Left ventricle myocardium superior (tissue), 1 donor: ENCODE data around the gene ABCC4. TPM values are rescaled to one million over a fixed set of nuclear protein-coding genes. Genes with fewer than 3 reads are reported as not detected.
"Not testable (repeated sequence)": the region's sequence is repeated elsewhere in the genome, so short reads cannot be mapped to it uniquely, and the experiment has no call there.

Experiments used
- ATAC-seq: fragments of 200-7000 bp; cut with Tn5 transposase; one replicate; pipeline ENCODE4 v1.9.1; 2020; ENCODE audit warnings: mild to moderate bottlenecking, moderate library complexity
- DNase-seq: peaks from one replicate; pipeline ENCODE4 v3.0.0-alpha.2; 2020
- intact Hi-C: fragments of 100-400 bp; cut with micrococcal nuclease; formaldehyde crosslinking; loops from one replicate; pipeline ENCODE4 v1.11.0; 2022
- total RNA-seq: library from RNA; stranded (reverse); fragmentation: NEBNext Ultra II Directional; extraction: Animal tissue kit (Norgen Biotek cat#: 25700); gene quantifications from one replicate; pipeline ENCODE4 v1.2.1, GENCODE V29; 2021
- donor health status: DM: no; HTN: yes; CAD: no; lungs with severe emphysema.

ABCC4 gene
- total RNA-seq, 1 donor from 2014 or later, result 3.3 TPM

GRCh38 chr13:95300625-95301182 lies 547 bp downstream of the ABCC4 start:
- DNase-seq (peak; percentile 63), ATAC-seq (peak; percentile 38)
- intact Hi-C loops, result no loop called here

GRCh38 chr13:95298971-95299621 lies 2.2 kb downstream of the ABCC4 start:
- intact Hi-C loops, result no loop called here
- ATAC-seq (no peak), DNase-seq (no peak)

- intact Hi-C loops, result no loop called here
- DNase-seq (no peak), ATAC-seq (no peak)
These were observed 2.9 kb downstream of the ABCC4 start for GRCh38 chr13:95298169-95298965.

GRCh38 chr13:95296326-95296925 lies 4.8 kb downstream of the ABCC4 start:
- intact Hi-C loops, result no loop called here
- peak; percentile 61 for ATAC-seq
- peak; percentile 56 for DNase-seq

GRCh38 chr13:95295026-95295425 lies 6.2 kb downstream of the ABCC4 start:
- no peak for ATAC-seq
- intact Hi-C loops, result no loop called here
- no peak for DNase-seq

GRCh38 chr13:95292622-95293021 lies 8.6 kb downstream of the ABCC4 start:
- no peak for DNase-seq
- intact Hi-C loops, result no loop called here
- ATAC-seq, result no peak

GRCh38 chr13:95289901-95290300 lies 11.3 kb downstream of the ABCC4 start:
- ATAC-seq, intact Hi-C loops, DNase-seq: not testable (repeated sequence)

GRCh38 chr13:95289020-95289444 lies 12.2 kb downstream of the ABCC4 start:
- DNase-seq (no peak), ATAC-seq (peak; percentile 28)
- intact Hi-C loops, result no loop called here

- ATAC-seq (no peak), DNase-seq (no peak)
- intact Hi-C loops, result no loop called here
These were observed 16.8 kb downstream of the ABCC4 start for GRCh38 chr13:95284436-95284835.

GRCh38 chr13:95279016-95279415 lies 22.2 kb downstream of the ABCC4 start:
- ATAC-seq (no peak), DNase-seq (no peak)
- intact Hi-C loops, result no loop called here

GRCh38 chr13:95276037-95276505 lies 25.2 kb downstream of the ABCC4 start:
- ATAC-seq, result no peak
- no peak for DNase-seq
- intact Hi-C loops, result no loop called here

- peak; percentile 16 for ATAC-seq
These were observed 25.8 kb downstream of the ABCC4 start for GRCh38 chr13:95275322-95276036.

GRCh38 chr13:95273592-95274132 lies 27.6 kb downstream of the ABCC4 start:
- not testable (repeated sequence) for DNase-seq

More at GRCh38 chr13:95275322-95276036, 25.8 kb downstream of the ABCC4 start:
- intact Hi-C loops, result no loop called here
- no peak for DNase-seq

GRCh38 chr13:95272076-95272475 lies 29.2 kb downstream of the ABCC4 start:
- ATAC-seq, intact Hi-C loops, DNase-seq: not testable (repeated sequence)

More at GRCh38 chr13:95273592-95274132, 27.6 kb downstream of the ABCC4 start:
- intact Hi-C loops, ATAC-seq: not testable (repeated sequence)

- ATAC-seq (no peak), DNase-seq (no peak)
- intact Hi-C loops, result no loop called here
These were observed 31.5 kb downstream of the ABCC4 start for GRCh38 chr13:95269756-95270155.

GRCh38 chr13:95268343-95269065 lies 32.7 kb downstream of the ABCC4 start:
- DNase-seq, intact Hi-C loops, ATAC-seq: not testable (repeated sequence)

- intact Hi-C loops, result no loop called here
- ATAC-seq (no peak), DNase-seq (no peak)
These were observed 33.4 kb downstream of the ABCC4 start for GRCh38 chr13:95267662-95268342.
